ENCODE results near the gene SEMA3D.

DNA sequence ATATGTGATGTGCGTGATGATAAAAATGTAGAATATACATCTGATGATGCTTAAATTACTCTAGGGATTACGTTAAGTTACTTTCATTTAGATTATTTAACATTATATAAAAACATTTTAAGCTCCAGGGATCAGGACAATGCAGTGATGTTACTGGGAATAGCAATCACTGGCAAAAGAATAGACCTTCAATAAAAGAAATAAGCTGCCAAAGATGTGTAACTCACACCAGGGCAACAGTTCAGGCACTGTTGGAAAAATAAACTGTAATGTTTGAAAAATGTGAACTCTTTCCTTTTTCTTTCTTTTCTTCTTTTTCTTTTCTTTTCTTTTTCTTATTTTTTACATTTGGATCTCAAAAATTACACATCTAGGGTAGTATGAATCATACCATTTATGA lies 131.7 kb downstream of the SEMA3D start:
- TF ChIP-seq CTCF (IDR thresholded peaks at IDR 0.05 in 2 of 3, conservative IDR thresholded peaks at IDR 0.05 in 1 of 3; ENCODE audit: borderline replicate concordance in 1 of 3, insufficient read depth in 1 of 3, low read depth in 2 of 3, low read length in 2 of 3) (no peak), CEBPB (IDR thresholded peaks at IDR 0.05; ENCODE audit: low read depth) (no peak), SRF (IDR thresholded peaks at IDR 0.05; ENCODE audit: low read depth) (no peak), ZNF274 (IDR thresholded peaks at IDR 0.05; ENCODE audit: low read depth, low read length) (no peak), YY1 (IDR thresholded peaks at IDR 0.05; ENCODE audit: extremely low read depth, insufficient replicate concordance, low read depth, low read length) (no peak), FOSL1 (IDR thresholded peaks at IDR 0.05; ENCODE audit: low read depth) (no peak), POLR2AphosphoS5 (IDR thresholded peaks at IDR 0.05; ENCODE audit: low read depth, low read length) (no peak), MAX (IDR thresholded peaks at IDR 0.05) (no peak), EZH2 (IDR thresholded peaks at IDR 0.05) (no peak), POLR2A (IDR thresholded peaks at IDR 0.05; ENCODE audit: borderline replicate concordance, extremely low read depth, insufficient read depth, insufficient read length) (no peak)
- TF ChIP-seq, protein P1, sequence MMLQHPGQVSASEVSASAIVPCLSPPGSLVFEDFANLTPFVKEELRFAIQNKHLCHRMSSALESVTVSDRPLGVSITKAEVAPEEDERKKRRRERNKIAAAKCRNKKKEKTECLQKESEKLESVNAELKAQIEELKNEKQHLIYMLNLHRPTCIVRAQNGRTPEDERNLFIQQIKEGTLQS (IDR thresholded peaks at IDR 0.05) = no peak
